ENCODE data around the gene C19orf73. TPM values are rescaled to one million over a fixed set of nuclear protein-coding genes. Genes with fewer than 3 reads are reported as not detected.

The C19orf73 gene
- total RNA-seq, 4 donors from 2014 or later, result 4.9 to 11.2 (median 8.9) TPM

DNA sequence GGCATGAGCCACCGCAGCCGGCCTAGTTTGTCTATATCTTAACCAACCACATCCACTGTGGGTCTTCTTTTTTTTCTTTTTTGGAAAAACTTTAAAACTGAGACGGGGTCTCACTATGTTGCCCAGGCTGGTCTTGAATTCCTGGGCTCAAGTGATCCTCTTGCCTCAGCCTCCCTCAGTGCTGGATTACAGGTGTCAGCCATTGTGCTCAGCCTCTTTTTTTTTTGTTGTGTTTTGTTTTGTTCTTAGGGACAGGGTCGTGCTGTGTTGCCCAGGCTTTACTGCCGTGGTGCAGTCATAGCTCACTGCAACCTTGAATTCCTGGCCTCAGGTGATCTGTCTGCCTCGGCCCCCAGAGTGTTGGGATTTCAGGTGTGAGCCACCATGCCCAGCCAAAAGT lies 26.3 kb downstream of the C19orf73 start:
- no peak overlapping the region for H3K4me3 ChIP-seq (ENCODE audit: low read depth, poor library complexity, severe bottlenecking)
- intact Hi-C loops (cut with DNase I; ENCODE audit: low total_unique reads), result no loop called here
- DNase-seq (ENCODE audit: low spot score in 2 of 2), result no peak
- no peak for TF ChIP-seq POLR2A (IDR thresholded peaks at IDR 0.05)
- TF ChIP-seq, protein P1, sequence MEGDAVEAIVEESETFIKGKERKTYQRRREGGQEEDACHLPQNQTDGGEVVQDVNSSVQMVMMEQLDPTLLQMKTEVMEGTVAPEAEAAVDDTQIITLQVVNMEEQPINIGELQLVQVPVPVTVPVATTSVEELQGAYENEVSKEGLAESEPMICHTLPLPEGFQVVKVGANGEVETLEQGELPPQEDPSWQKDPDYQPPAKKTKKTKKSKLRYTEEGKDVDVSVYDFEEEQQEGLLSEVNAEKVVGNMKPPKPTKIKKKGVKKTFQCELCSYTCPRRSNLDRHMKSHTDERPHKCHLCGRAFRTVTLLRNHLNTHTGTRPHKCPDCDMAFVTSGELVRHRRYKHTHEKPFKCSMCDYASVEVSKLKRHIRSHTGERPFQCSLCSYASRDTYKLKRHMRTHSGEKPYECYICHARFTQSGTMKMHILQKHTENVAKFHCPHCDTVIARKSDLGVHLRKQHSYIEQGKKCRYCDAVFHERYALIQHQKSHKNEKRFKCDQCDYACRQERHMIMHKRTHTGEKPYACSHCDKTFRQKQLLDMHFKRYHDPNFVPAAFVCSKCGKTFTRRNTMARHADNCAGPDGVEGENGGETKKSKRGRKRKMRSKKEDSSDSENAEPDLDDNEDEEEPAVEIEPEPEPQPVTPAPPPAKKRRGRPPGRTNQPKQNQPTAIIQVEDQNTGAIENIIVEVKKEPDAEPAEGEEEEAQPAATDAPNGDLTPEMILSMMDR (IDR thresholded peaks at IDR 0.05), result no peak
- WGBS, 2 donors, result 95 to 96% methylated on average over 6 of the region's 6 CpGs

DNA sequence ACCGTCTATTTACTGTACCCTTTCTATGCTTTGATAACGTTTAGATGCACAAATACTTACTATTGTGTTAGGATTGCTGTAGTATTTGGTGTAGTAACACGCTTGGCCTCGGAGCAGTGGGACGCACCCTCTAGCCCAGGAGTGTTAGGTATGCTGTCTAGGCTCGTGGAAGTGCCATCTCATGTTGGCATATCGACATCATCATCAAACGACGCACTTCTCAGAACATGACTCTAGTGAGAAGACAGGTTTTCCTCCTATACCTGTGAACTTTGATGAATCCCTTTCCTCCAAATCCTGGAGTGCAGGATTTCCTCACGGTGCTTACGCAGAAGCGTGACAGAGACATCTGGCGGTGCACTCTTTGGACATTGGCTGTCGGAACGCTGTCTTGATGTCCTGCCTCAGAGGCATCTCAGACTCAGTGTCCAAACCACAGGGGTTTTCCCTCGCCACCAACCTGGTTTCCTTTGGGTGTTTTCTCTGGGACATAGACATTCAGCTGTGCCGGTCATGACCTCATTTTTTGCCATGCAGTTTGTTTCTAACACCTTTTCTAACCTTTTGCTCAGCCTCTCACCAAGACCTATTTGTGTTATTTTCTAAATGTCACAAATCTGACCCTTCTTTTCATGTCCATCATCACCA lies 27.4 kb downstream of the C19orf73 start:
- no peak for DNase-seq (ENCODE audit: low spot score in 2 of 2)
- no peak overlapping the region for H3K4me3 ChIP-seq (ENCODE audit: low read depth, poor library complexity, severe bottlenecking)
- intact Hi-C loops (cut with DNase I; ENCODE audit: low total_unique reads), result no loop called here
- TF ChIP-seq, protein P1 (IDR thresholded peaks at IDR 0.05), result no peak
- no peak for TF ChIP-seq POLR2A (IDR thresholded peaks at IDR 0.05)
- 89 to 93% methylated on average over 17 of the region's 17 CpGs for WGBS, 2 donors

DNA sequence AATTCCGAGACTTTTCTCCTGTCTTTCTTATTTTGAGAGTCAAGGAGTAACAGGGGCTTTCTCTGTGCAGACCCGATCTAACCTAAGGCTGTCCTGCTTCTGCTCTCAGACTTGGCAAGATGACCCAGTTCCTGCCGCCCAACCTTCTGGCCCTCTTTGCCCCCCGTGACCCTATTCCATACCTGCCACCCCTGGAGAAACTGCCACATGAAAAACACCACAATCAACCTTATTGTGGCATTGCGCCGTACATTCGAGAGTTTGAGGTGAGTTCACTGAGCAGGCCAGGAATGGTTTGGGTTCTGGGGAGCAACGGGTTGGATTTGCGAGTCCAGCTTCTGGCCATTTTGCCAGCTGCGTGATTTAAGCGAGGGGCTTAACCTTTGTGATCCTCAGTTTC lies 32.6 kb downstream of the C19orf73 start:
- DNase-seq (ENCODE audit: low spot score in 2 of 2), result no peak
- TF ChIP-seq POLR2A (IDR thresholded peaks at IDR 0.05), result no peak
- TF ChIP-seq, protein P1 (IDR thresholded peaks at IDR 0.05), result no peak
- WGBS, 2 donors, result 33 to 38% methylated on average over 11 of the region's 11 CpGs
- intact Hi-C loops (cut with DNase I; ENCODE audit: low total_unique reads), result no loop called here
- peak overlapping the region; percentile 73 for H3K4me3 ChIP-seq (ENCODE audit: low read depth, poor library complexity, severe bottlenecking)

DNA sequence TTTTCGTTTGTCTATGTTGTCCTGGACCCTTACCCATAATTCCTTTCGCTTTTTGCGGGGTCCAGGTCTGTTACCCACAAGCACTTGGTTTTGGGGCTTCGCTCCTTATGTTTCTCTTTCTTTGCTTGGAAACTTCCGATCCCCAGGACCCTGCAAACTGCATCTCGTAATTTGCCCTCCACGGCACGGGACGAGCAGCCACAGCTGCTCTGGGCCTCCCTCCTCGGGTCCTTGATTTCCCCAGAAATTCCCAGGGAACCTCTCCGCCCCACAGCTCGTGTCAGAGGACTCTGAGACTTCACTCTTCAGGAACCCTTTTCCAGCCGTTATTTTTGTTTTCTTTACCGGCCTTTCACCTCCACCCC lies 33.1 kb downstream of the C19orf73 start:
- peak in 1 of 2 donors; percentile 83 for DNase-seq (ENCODE audit: low spot score in 2 of 2)
- no peak for TF ChIP-seq POLR2A (IDR thresholded peaks at IDR 0.05)
- TF ChIP-seq, protein P1 (IDR thresholded peaks at IDR 0.05), result no peak
- H3K4me3 ChIP-seq (ENCODE audit: low read depth, poor library complexity, severe bottlenecking), result peak overlapping the region; percentile 73
- intact Hi-C loops (cut with DNase I; ENCODE audit: low total_unique reads), result no loop called here
- 1 to 2% methylated on average over 14 of the region's 14 CpGs for WGBS, 2 donors

DNA sequence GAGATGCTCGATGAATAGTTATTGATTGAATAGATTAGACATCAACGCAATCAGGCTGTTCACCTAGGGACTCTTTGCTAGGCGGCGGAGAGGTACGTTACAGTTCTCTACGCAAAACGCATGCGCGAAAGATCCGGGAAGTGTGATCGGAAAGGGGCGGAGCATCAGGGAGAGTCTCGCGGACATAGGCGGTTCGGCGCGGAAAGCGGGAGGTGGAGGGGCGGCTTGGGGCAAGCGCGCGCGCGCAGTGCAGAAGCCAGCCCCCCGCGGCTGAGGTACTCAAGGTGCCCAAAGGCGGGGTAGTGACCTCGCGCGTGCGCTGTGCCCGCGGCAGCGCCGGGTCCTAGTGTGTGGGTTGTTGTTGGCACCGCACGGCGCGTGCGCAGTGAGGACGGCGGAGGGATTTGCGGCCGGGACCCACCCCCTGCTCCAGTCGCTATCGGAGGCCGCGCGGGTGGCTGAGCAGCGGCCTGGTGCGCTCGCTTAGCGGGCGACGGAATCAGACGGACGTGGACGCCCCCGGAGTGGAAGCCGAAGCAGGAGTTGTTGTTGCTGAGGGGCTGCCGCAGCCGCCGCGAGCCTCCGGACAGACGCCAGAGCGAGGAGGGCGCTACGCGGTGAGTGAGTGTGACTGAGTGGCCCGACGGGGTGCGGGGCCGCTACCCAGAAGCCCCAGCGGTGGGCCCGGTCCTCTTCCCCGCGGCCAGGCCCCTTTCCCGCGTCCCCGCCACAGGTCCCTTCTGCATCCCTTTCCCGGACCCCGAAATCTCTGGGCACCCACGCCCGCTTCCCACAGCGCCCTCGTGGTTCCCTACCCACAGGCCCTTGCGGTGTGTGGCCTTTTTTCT lies 33.7 kb downstream of the C19orf73 start, which contains the start of gene SNRNP70:
SNRNP70 (plus strand) TSS at position 432 of the 848 bp plus-strand sequence. CDS start 964 bp downstream, outside the sequence.
- TF ChIP-seq POLR2A (IDR thresholded peaks at IDR 0.05), result peak in 1 of 2 donors; percentile 79
- TF ChIP-seq, protein P1 (IDR thresholded peaks at IDR 0.05), result no peak
- H3K4me3 ChIP-seq (ENCODE audit: low read depth, poor library complexity, severe bottlenecking), result peak within 1 kb of the TSS; percentile 73
- intact Hi-C loops (cut with DNase I; ENCODE audit: low total_unique reads), result no loop called here
- peak; percentile 98 to 100 for DNase-seq (ENCODE audit: low spot score in 2 of 2)
- 0 to 1% methylated on average over 70 to 84 of the region's 89 CpGs for WGBS, 2 donors

Data from lower leg skin (tissue), 4 donors.